SU-DHL-6 (cell line): Measurements from ENCODE around the gene PTPN5.

Source experiments
- EZH2phosphoT487 ChIP-seq: fragments of 200-600 bp; sonication (generic), shearing (Covaris generic); conservative IDR thresholded peaks from 2 replicates; pipeline ENCODE4 v1.6.1; 2018; ENCODE audit warnings: mild to moderate bottlenecking, antibody characterized with exemption, low read length, moderate library complexity, mixed read lengths
- TF ChIP-seq, protein P1 (sequence below): fragments of 200-600 bp; sonication (generic); IDR thresholded peaks from one replicate; pipeline ENCODE4 v1.5.1; 2017; ENCODE audit warnings: antibody characterized with exemption, mild to moderate bottlenecking, low read length, moderate library complexity; ENCODE audit not compliant: insufficient read depth, poor library complexity, severe bottlenecking

DNA sequence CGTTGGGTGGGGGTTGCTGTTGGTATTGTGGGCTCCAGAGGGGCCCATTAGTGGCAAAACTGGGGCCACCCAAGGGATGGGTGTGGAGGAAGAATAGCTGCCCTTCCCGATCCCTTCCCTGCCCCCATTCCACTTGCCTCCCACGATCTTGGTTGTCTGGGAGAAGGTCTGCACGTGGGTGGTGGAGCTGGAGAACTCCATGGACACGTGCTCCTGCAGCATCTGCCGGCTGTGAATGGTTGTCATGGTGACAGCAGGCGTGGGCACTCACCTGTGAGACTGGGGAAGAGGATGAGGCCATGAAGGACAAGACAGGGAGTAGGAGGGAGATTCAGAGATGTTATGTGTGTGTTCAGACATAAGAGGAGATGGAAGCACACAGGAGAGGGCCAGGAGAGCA is 67.6 kb downstream of the PTPN5 start:
- TF ChIP-seq, protein P1, sequence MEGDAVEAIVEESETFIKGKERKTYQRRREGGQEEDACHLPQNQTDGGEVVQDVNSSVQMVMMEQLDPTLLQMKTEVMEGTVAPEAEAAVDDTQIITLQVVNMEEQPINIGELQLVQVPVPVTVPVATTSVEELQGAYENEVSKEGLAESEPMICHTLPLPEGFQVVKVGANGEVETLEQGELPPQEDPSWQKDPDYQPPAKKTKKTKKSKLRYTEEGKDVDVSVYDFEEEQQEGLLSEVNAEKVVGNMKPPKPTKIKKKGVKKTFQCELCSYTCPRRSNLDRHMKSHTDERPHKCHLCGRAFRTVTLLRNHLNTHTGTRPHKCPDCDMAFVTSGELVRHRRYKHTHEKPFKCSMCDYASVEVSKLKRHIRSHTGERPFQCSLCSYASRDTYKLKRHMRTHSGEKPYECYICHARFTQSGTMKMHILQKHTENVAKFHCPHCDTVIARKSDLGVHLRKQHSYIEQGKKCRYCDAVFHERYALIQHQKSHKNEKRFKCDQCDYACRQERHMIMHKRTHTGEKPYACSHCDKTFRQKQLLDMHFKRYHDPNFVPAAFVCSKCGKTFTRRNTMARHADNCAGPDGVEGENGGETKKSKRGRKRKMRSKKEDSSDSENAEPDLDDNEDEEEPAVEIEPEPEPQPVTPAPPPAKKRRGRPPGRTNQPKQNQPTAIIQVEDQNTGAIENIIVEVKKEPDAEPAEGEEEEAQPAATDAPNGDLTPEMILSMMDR, result no peak
- no peak for TF ChIP-seq EZH2phosphoT487
